Cardiac muscle cell (in vitro differentiated cells and primary cell): ENCODE measurements around the gene SLC6A3. TPM values are rescaled to one million over a fixed set of nuclear protein-coding genes. Genes with fewer than 3 reads are reported as not detected.
A peak's percentile ranks its signal among the peaks of the same experiment; 100 is the strongest.
"Not testable (repeated sequence)": the region's sequence is repeated elsewhere in the genome, so short reads cannot be mapped to it uniquely, and the experiment has no call there.

ENCODE experiments used
- DNase-seq, 2 donors: peaks; one replicate each; pipeline versions ENCODE4 v3.0.0 to v3.0.0-alpha.2; 2010 to 2017; ENCODE audit warnings: low read depth in 1 of 2, low spot score in 1 of 2
- H3K27ac ChIP-seq: fragments of 200-600 bp; sonication (generic); 2 replicates; pipeline ENCODE4 v1.5.1; 2016
- H3K27me3 ChIP-seq: fragments of 200-600 bp; sonication (generic); 2 replicates; pipeline ENCODE4 v1.6.0; 2016; ENCODE audit warnings: control low read depth
- H3K36me3 ChIP-seq: fragments of 200-600 bp; sonication (generic); 2 replicates; pipeline ENCODE4 v1.5.1; 2016; ENCODE audit warnings: control low read depth
- H3K4me1 ChIP-seq: fragments of 200-600 bp; sonication (generic); 2 replicates; pipeline ENCODE4 v1.8.1; 2017; ENCODE audit warnings: low read depth, mild to moderate bottlenecking, mixed run types
- H3K4me3 ChIP-seq: fragments of 200-600 bp; sonication (generic); 2 replicates; pipeline ENCODE4 v1.5.1; 2016; ENCODE audit warnings: mild to moderate bottlenecking
- H3K9me3 ChIP-seq: fragments of 200-600 bp; sonication (generic); 2 replicates; pipeline ENCODE4 v1.5.1; 2017; ENCODE audit warnings: low read depth, mild to moderate bottlenecking, control low read depth
- polyA plus RNA-seq: library from polyadenylated mRNA; unstranded; fragments of >200 nt; fragmentation: Nextera tagmentation; extraction: Ambion mirVana; gene quantifications from 2 replicates; pipeline ENCODE4 v1.2.1, GENCODE V29; 2016
- total RNA-seq: library from RNA; depleted of rRNA; stranded (reverse); fragments of >200 nt; gene quantifications from 2 replicates; pipeline ENCODE4 v1.2.3, GENCODE V29; 2016
- TF ChIP-seq, protein P1 (sequence below): IDR thresholded peaks from 2 replicates; pipeline ENCODE4 v1.5.1; 2012; ENCODE audit warnings: low read depth, mild to moderate bottlenecking, low read length

Gene SLC6A3
- total and polyA plus RNA-seq, 2 experiments from 2014 or later = not detected

DNA sequence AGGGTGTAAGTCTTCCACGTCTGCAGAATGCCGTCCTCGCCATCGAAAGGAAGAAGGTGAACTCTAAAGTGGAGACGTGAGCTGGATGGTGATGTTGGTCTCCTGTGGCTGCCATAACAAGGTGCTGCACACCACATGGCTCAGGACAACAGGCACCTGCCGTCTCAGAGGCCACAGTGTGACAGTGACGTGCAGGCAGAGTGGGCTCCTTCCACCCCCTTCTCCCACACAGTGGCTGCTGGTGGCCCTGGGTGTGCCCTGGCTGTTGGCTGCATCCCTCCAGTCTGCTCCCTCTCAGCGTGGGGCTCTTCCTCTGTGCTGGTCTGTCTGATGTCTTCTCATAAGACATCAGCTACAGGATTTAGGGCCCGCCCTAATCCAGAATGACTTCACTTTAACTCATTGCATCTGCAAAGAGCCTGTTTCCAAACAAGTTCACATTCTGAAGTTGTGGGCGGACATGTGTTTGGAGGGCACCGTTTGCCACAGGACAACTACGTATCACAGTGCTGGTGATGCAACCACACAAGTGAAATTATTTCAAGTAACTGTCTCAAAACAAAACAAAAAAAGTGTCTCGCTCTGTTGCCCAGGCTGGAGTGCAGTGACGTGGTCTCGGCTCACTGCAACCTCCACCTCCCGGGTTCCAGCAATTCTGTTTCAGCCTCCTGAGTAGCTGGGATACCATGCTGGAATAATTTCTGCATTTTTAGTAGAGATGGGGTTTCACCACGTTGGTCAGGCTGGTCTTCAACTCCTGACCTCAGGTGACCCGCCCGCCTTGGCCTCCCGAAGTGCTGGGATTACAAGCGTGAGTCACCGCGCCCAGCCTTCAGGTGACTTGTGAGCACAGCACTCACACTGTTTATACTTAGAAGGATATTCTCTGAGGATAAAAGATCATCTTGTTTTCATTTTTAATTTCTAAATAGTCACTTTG, 69.1 kb downstream of the SLC6A3 start:
- peaks cover 9% of the 10 kb centered on the region for H3K4me1 ChIP-seq
- H3K27me3 ChIP-seq = peaks cover 37% of the 10 kb centered on the region
- no peak overlapping the region for H3K4me3 ChIP-seq
- no peaks in the 10 kb centered on the region for H3K36me3 ChIP-seq
- no peak for DNase-seq
- no peaks in the 10 kb centered on the region for H3K9me3 ChIP-seq
- no peak overlapping the region for H3K27ac ChIP-seq
- TF ChIP-seq, protein P1, sequence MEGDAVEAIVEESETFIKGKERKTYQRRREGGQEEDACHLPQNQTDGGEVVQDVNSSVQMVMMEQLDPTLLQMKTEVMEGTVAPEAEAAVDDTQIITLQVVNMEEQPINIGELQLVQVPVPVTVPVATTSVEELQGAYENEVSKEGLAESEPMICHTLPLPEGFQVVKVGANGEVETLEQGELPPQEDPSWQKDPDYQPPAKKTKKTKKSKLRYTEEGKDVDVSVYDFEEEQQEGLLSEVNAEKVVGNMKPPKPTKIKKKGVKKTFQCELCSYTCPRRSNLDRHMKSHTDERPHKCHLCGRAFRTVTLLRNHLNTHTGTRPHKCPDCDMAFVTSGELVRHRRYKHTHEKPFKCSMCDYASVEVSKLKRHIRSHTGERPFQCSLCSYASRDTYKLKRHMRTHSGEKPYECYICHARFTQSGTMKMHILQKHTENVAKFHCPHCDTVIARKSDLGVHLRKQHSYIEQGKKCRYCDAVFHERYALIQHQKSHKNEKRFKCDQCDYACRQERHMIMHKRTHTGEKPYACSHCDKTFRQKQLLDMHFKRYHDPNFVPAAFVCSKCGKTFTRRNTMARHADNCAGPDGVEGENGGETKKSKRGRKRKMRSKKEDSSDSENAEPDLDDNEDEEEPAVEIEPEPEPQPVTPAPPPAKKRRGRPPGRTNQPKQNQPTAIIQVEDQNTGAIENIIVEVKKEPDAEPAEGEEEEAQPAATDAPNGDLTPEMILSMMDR = no peak

DNA sequence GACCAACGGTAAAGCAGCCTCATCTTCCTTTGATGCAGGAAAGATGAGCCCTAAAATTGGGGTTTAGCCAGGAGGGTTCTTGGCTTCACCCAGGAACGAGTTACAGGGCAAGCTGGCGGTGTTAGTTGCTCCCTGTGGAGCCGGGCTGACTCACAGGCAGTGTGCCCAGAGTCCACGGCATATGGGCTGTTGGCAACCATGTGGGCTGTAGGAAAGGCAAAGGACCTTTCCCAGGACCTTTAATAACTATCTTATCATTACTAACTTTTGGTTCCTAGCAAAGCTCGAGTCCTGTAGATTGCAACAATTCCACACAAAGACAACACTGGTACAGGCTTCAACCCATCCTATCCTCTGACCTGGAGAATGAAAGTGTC, 70.6 kb downstream of the SLC6A3 start:
- Histone ChIP-seq H3K27me3 (peaks cover 38% of the 10 kb centered on the region), H3K9me3 (no peaks in the 10 kb centered on the region), H3K36me3 (no peaks in the 10 kb centered on the region), H3K4me3 (no peak overlapping the region), H3K4me1 (no peaks in the 10 kb centered on the region), H3K27ac (no peak overlapping the region)
- TF ChIP-seq, protein P1 = no peak
- peak in 1 of 2 donors; percentile 13 for DNase-seq

DNA sequence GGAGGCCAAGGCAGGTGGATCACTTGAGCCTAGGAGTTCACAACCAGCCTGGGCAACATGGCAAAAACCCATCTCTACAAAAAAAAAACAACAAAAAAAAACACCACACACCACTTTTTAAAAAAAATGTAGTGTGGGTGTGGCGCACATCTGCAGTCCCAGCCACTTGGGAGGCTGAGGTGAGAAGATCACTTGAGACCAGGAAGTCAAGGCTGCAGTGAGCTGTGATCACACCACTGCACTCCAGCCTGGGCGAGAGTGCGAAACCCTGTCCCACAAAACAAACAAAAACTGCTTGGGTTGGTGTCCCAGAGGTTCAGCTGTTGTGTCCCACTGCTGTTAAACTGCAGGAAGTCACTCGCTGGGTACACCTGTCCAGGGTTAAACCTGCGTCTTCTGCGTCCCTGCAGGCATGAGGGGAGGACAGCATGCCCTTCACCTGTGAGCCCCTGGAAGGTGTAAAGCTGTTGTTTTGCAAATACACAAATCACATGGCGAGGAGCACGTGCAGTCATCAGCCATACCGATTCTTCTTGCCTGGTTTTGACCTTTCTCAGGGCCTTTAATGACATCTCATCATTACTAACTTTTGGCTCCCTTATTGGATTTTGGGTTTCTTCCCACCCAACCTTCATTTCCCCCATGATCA, 71.1 kb downstream of the SLC6A3 start:
- Histone ChIP-seq H3K4me1 (no peaks in the 10 kb centered on the region), H3K9me3 (no peaks in the 10 kb centered on the region), H3K27ac (no peak overlapping the region), H3K27me3 (peaks cover 43% of the 10 kb centered on the region), H3K4me3 (no peak overlapping the region), H3K36me3 (no peaks in the 10 kb centered on the region)
- DNase-seq = no peak
- TF ChIP-seq, protein P1 = no peak

DNA sequence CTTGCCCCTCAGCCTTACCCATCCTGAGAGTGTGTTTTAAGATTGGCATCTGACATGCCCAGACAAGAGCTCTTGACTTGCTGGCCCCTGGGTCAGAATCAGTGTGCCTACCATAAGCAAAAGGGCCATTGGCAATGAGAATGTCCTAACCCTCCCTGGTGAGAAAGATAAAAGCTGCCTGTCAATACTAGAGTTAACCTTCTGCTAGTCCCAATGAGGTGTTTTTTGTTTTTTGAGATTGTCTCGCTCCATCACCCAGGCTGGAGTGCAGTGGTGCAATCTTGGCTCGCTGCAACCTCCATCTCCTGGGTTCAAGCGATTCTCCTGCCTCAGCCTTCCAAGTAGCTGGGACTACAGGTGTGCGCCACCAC, 73.3 kb downstream of the SLC6A3 start:
- DNase-seq = not testable (repeated sequence)

DNA sequence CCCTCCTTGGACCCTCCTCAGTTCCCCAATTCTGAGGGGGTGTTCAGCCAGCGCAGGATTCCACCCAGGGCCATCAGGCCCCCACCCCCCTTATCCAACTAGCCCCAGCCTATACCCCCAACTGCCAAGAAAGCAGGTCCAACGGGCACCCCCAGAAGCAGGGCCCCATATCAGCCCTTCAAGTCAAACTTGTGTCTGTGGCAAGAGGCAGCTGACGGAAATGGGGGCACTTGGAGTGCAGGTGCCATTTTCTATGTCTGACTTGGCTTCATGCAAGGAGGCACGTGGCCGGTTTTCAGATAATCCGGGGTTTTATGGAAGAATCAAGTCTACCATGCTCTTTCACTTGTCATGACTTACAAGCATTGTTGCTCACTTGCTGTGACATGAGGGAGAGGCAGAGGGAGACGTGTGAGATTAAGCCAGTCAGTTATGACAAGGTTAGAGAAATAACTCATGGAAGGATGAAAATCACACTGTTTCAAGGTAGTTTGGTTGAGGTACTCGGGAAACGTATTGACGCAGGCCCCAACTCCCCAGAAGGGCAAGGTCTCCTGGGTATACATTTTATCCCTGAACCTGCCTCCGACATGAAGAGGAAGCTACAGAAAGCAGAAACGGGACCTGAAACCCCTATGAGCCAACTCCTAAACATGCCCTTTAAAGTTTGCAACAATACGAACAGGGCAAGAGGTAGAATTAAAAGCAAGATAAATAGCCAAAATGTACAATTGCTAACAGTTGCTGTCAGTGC, 73.8 kb downstream of the SLC6A3 start:
- peaks cover 34% of the 10 kb centered on the region for H3K27me3 ChIP-seq
- TF ChIP-seq, protein P1 = no peak
- H3K9me3 ChIP-seq = no peaks in the 10 kb centered on the region
- H3K4me3 ChIP-seq = no peak overlapping the region
- no peak for DNase-seq
- no peaks in the 10 kb centered on the region for H3K36me3 ChIP-seq
- H3K27ac ChIP-seq = no peak overlapping the region
- no peaks in the 10 kb centered on the region for H3K4me1 ChIP-seq

More for the DNA sequence above, 73.3 kb downstream of the SLC6A3 start:
- H3K36me3 ChIP-seq, H3K4me3 ChIP-seq, H3K4me1 ChIP-seq, H3K9me3 ChIP-seq, H3K27ac ChIP-seq: not testable (repeated sequence)
- peaks cover 31% of the 10 kb centered on the region for H3K27me3 ChIP-seq
